HEK293 (cell line): ENCODE measurements around the gene ZBTB20.

Experiments used
- CTCF ChIA-PET: fragments of 350-600 bp; formaldehyde crosslinking; extraction: SDS; loops from one replicate; lab custom pipeline; 2021; ENCODE audit warnings: antibody characterized with exemption; lab: Yijun Ruan, JAX
- POLR2A ChIA-PET: fragments of 300-600 bp; formaldehyde crosslinking; extraction: SDS; loops from one replicate; lab custom pipeline; 2020; ENCODE audit warnings: antibody characterized with exemption, inconsistent platforms; lab: Yijun Ruan, JAX
- H3K27ac ChIP-seq: fragments of 200-500 bp; sonication (Bioruptor generic); 2 replicates; pipeline ENCODE4 v1.5.1; 2014; ENCODE audit warnings: low read depth, low read length, control low read depth, inconsistent platforms; ENCODE audit errors: extremely low read depth
- H3K36me3 ChIP-seq, 2 experiments: fragments of 200-500 bp in 1 of 2; sonication (Bioruptor generic) in 1 of 2; 1 replicate in 1 of 2; 2 replicates in 1 of 2; pipeline ENCODE4 v1.5.1; 2014 to 2017; ENCODE audit warnings: inconsistent platforms in 2 of 2, low read length in 2 of 2; ENCODE audit not compliant: control insufficient read depth in 2 of 2, insufficient read depth in 1 of 2
- H3K4me1 ChIP-seq: fragments of 200-500 bp; sonication (Bioruptor generic); 2 replicates; pipeline ENCODE4 v1.5.1; 2014; ENCODE audit warnings: mild to moderate bottlenecking, low read length, inconsistent platforms; ENCODE audit not compliant: control insufficient read depth, insufficient read depth
- H3K4me3 ChIP-seq: 2 replicates; pipeline ENCODE4 v1.5.1; 2011; ENCODE audit warnings: low read depth, mild to moderate bottlenecking, control low read depth, low read length, moderate library complexity
- H3K9me3 ChIP-seq: fragments of 200-500 bp; sonication (Bioruptor generic); 2 replicates; pipeline ENCODE4 v1.5.1; 2014; ENCODE audit warnings: low read depth, low read length, inconsistent platforms; ENCODE audit not compliant: control insufficient read depth, insufficient read depth
- GLI2 ChIP-seq: fragments of 450-650 bp; formaldehyde crosslinking; IDR thresholded peaks from 2 replicates; pipeline ENCODE4; 2017; ENCODE audit warnings: missing biosample characterization, missing genetic modification characterization, low read depth, borderline replicate concordance
- MEIS1 ChIP-seq: sonication (generic); formaldehyde crosslinking; IDR thresholded peaks from 2 replicates; pipeline ENCODE4 v1.8.1; 2022; ENCODE audit warnings: missing genetic modification reagents, mild to moderate bottlenecking, borderline replicate concordance
- SCRT1 ChIP-seq: fragments of 450-650 bp; formaldehyde crosslinking; IDR thresholded peaks from 2 replicates; pipeline ENCODE4 v1.5.1; 2016; ENCODE audit warnings: missing biosample characterization, missing genetic modification characterization, borderline replicate concordance
- ZFP3 ChIP-seq: fragments of 450-650 bp; formaldehyde crosslinking; IDR thresholded peaks from 2 replicates; pipeline ENCODE4 v1.5.1; 2016; ENCODE audit warnings: low read depth, missing biosample characterization, missing genetic modification characterization
- ZFP69B ChIP-seq: fragments of 450-650 bp; formaldehyde crosslinking; IDR thresholded peaks from 2 replicates; pipeline ENCODE4 v1.5.1; 2016; ENCODE audit warnings: missing biosample characterization, missing genetic modification characterization
- ZNF112 ChIP-seq: fragments of 450-650 bp; formaldehyde crosslinking; IDR thresholded peaks from 2 replicates; pipeline ENCODE4 v1.5.0; 2017; ENCODE audit warnings: missing biosample characterization, missing genetic modification characterization
- ZNF157 ChIP-seq: fragments of 450-650 bp; formaldehyde crosslinking; IDR thresholded peaks from 2 replicates; pipeline ENCODE4 v1.5.1; 2016; ENCODE audit warnings: missing biosample characterization, missing genetic modification characterization
- ZNF335 ChIP-seq: fragments of 450-650 bp; formaldehyde crosslinking; conservative IDR thresholded peaks from 2 replicates; pipeline ENCODE4 v1.5.1; 2016; ENCODE audit warnings: missing biosample characterization, missing genetic modification characterization
- ZNF354C ChIP-seq: fragments of 450-650 bp; formaldehyde crosslinking; IDR thresholded peaks from 2 replicates; pipeline ENCODE4 v1.5.1; 2016; ENCODE audit warnings: missing biosample characterization, missing genetic modification characterization, low read depth, borderline replicate concordance
- ZNF585B ChIP-seq: fragments of 450-650 bp; formaldehyde crosslinking; IDR thresholded peaks from 2 replicates; pipeline ENCODE4 v1.5.1; 2016; ENCODE audit warnings: missing biosample characterization, missing genetic modification characterization
- ZNF768 ChIP-seq: fragments of 450-650 bp; formaldehyde crosslinking; IDR thresholded peaks from 2 replicates; pipeline ENCODE4 v1.5.1; 2018; ENCODE audit warnings: missing biosample characterization, mild to moderate bottlenecking, missing genetic modification characterization
- TF ChIP-seq, protein P1 (sequence below): fragments of 450-650 bp; formaldehyde crosslinking; IDR thresholded peaks from 2 replicates; pipeline ENCODE4 v1.5.1; 2016; ENCODE audit warnings: missing biosample characterization, missing genetic modification characterization, borderline replicate concordance
- TF ChIP-seq, protein P2 (sequence below): fragments of 450-650 bp; IDR thresholded peaks from 2 replicates; pipeline ENCODE4 v1.5.1; 2018; ENCODE audit warnings: missing biosample characterization, mild to moderate bottlenecking, missing genetic modification characterization
- TF ChIP-seq, protein P3 (sequence below): fragments of 450-650 bp; formaldehyde crosslinking; IDR thresholded peaks from 2 replicates; pipeline ENCODE4 v1.5.1; 2016; ENCODE audit warnings: missing biosample characterization, missing genetic modification characterization, low read depth

ZBTB20 gene

DNA sequence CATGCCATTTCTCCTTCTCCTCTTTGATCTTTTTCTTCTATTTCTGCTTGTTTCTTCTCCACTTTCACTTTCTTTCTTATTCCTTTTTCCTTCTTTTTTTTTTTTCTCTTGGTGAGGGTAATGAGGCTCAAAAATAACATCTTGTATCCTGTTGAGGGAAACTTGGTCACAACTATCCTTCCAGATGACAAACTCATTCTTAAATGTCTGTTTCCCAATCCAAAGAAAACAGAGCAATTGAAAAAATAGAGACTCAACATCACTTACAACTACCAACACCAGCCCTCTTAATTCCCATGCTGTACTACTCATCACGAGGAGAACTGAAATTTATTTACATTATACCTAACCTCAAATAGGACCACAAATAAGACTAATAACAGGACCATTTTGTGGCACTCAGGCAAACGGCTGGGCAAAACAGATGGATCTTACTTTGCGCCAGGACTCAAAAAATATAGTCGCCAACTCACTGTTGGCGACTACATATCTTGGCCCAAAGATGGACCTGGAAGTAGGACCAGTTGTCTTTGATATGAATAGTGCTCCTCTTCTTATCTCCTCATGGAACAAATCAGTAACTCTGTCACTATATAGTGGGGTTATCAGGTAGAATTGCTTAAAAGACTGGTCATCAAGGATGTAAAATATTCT lies 343.9 kb downstream of the ZBTB20 start (continued):
- TF ChIP-seq, protein P1, sequence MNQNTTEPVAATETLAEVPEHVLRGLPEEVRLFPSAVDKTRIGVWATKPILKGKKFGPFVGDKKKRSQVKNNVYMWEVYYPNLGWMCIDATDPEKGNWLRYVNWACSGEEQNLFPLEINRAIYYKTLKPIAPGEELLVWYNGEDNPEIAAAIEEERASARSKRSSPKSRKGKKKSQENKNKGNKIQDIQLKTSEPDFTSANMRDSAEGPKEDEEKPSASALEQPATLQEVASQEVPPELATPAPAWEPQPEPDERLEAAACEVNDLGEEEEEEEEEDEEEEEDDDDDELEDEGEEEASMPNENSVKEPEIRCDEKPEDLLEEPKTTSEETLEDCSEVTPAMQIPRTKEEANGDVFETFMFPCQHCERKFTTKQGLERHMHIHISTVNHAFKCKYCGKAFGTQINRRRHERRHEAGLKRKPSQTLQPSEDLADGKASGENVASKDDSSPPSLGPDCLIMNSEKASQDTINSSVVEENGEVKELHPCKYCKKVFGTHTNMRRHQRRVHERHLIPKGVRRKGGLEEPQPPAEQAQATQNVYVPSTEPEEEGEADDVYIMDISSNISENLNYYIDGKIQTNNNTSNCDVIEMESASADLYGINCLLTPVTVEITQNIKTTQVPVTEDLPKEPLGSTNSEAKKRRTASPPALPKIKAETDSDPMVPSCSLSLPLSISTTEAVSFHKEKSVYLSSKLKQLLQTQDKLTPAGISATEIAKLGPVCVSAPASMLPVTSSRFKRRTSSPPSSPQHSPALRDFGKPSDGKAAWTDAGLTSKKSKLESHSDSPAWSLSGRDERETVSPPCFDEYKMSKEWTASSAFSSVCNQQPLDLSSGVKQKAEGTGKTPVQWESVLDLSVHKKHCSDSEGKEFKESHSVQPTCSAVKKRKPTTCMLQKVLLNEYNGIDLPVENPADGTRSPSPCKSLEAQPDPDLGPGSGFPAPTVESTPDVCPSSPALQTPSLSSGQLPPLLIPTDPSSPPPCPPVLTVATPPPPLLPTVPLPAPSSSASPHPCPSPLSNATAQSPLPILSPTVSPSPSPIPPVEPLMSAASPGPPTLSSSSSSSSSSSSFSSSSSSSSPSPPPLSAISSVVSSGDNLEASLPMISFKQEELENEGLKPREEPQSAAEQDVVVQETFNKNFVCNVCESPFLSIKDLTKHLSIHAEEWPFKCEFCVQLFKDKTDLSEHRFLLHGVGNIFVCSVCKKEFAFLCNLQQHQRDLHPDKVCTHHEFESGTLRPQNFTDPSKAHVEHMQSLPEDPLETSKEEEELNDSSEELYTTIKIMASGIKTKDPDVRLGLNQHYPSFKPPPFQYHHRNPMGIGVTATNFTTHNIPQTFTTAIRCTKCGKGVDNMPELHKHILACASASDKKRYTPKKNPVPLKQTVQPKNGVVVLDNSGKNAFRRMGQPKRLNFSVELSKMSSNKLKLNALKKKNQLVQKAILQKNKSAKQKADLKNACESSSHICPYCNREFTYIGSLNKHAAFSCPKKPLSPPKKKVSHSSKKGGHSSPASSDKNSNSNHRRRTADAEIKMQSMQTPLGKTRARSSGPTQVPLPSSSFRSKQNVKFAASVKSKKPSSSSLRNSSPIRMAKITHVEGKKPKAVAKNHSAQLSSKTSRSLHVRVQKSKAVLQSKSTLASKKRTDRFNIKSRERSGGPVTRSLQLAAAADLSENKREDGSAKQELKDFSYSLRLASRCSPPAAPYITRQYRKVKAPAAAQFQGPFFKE, result no peak
- no peak for TF ChIP-seq ZNF157 (tag by site-specific recombination)
- no peak for TF ChIP-seq ZFP3 (tag by site-specific recombination)
- no peak for TF ChIP-seq MEIS1 (CRISPR knock-in tag)
- TF ChIP-seq ZNF768, result no peak
- TF ChIP-seq, protein P2, sequence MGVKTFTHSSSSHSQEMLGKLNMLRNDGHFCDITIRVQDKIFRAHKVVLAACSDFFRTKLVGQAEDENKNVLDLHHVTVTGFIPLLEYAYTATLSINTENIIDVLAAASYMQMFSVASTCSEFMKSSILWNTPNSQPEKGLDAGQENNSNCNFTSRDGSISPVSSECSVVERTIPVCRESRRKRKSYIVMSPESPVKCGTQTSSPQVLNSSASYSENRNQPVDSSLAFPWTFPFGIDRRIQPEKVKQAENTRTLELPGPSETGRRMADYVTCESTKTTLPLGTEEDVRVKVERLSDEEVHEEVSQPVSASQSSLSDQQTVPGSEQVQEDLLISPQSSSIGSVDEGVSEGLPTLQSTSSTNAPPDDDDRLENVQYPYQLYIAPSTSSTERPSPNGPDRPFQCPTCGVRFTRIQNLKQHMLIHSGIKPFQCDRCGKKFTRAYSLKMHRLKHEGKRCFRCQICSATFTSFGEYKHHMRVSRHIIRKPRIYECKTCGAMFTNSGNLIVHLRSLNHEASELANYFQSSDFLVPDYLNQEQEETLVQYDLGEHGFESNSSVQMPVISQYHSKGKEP (tag by site-specific recombination), result no peak
- no peak for TF ChIP-seq SCRT1 (tag by site-specific recombination)
- no peak for TF ChIP-seq ZFP69B
- TF ChIP-seq GLI2 (tag by site-specific recombination), result no peak
- no peak for TF ChIP-seq ZNF354C (tag by site-specific recombination)

DNA sequence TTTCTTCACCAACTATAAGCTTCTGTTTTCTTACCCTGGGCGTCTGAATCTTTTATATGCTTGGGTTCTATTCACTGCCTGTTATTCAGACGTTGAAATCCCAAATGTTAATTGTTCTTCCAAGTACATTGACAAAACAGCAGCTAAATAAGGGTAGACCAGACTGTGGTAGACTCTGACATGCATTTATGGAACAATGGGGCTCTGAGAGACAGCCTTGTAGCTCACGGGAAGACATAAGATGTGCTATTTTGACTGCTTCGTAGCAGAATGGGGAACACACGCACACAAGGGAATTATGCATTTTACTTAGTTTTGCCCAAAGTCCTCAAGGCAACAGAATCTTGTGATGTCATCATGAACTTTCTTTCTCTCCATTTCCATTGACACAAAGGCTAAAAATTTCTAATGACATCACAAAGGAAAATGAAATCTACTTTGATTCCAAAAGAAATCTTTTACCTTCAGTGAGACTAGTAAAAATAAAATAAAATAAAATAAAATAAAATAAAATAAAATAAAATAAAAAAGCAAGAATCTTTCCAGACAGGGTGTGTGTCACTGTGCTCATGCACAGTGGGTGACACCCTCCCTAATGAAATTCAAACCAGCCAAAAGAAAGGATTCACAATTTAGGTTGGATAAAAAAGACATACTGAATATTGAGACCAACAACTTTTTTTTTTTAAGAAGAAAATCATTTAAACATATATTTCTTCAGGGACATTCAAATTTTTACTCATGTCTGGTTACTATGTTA lies 346.6 kb downstream of the ZBTB20 start:
- H3K36me3 ChIP-seq, result no peaks in the 10 kb centered on the region
- ChIA-PET POLR2A (no interaction called here), CTCF (interaction anchor here (0.6 to 0.8 kb wide), 3 partner anchors 196 to 465 kb away, joined by 3 to 4 read pairs (median 3); no protein-coding TSS in a partner anchor)
- no peaks in the 10 kb centered on the region for H3K9me3 ChIP-seq
- no peaks in the 10 kb centered on the region for H3K4me1 ChIP-seq
- no peak for TF ChIP-seq ZNF112 (tag by site-specific recombination)
- TF ChIP-seq ZNF585B (tag by site-specific recombination), result no peak
- TF ChIP-seq ZNF335 (tag by site-specific recombination), result no peak
- TF ChIP-seq, protein P3, sequence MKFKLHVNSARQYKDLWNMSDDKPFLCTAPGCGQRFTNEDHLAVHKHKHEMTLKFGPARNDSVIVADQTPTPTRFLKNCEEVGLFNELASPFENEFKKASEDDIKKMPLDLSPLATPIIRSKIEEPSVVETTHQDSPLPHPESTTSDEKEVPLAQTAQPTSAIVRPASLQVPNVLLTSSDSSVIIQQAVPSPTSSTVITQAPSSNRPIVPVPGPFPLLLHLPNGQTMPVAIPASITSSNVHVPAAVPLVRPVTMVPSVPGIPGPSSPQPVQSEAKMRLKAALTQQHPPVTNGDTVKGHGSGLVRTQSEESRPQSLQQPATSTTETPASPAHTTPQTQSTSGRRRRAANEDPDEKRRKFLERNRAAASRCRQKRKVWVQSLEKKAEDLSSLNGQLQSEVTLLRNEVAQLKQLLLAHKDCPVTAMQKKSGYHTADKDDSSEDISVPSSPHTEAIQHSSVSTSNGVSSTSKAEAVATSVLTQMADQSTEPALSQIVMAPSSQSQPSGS (tag by site-specific recombination), result peak; percentile 48
- no peak overlapping the region for H3K4me3 ChIP-seq
- no peak overlapping the region for H3K27ac ChIP-seq
